GM19372 (cell line): ENCODE measurements around the gene SMG1.
"Not testable (repeated sequence)": the region's sequence is repeated elsewhere in the genome, so short reads cannot be mapped to it uniquely, and the experiment has no call there.

Source experiments
- ATAC-seq: cut with Tn5 transposase; IDR thresholded peaks from one replicate; pipeline ENCODE4 v1.9.1; 2021; ENCODE audit warnings: mild to moderate bottlenecking, low read depth, moderate library complexity; ENCODE audit not compliant: unreplicated experiment

The SMG1 gene

GRCh38 chr16:18772171-18772570, 154.0 kb downstream of the SMG1 start:
- not testable (repeated sequence) for ATAC-seq

GRCh38 chr16:18770336-18770962, 155.8 kb downstream of the SMG1 start:
- ATAC-seq: not testable (repeated sequence)

- ATAC-seq: peak; percentile 65
Observed at GRCh38 chr16:18767217-18767616, 159.0 kb downstream of the SMG1 start.

- ATAC-seq: not testable (repeated sequence)
Observed at GRCh38 chr16:18762713-18763112, 163.5 kb downstream of the SMG1 start.

GRCh38 chr16:18759598-18760520, 166.3 kb downstream of the SMG1 start:
- ATAC-seq: not testable (repeated sequence)

- ATAC-seq: not testable (repeated sequence)
Observed at GRCh38 chr16:18757960-18758660, 168.1 kb downstream of the SMG1 start.

- ATAC-seq: not testable (repeated sequence)
Observed at GRCh38 chr16:18756639-18757038, 169.6 kb downstream of the SMG1 start.
